Left cardiac atrium (tissue), 4 donors: ENCODE measurements around the gene LRFN2. TPM values are rescaled to one million over a fixed set of nuclear protein-coding genes. Genes with fewer than 3 reads are reported as not detected.
A peak's percentile ranks its signal among the peaks of the same experiment; 100 is the strongest.

Experiments
- ATAC-seq, 2 donors: fragments of 200-7000 bp; cut with Tn5 transposase; one replicate each; pipeline ENCODE4 v1.9.1; 2020; ENCODE audit warnings: mild to moderate bottlenecking in 2 of 2, moderate library complexity in 2 of 2
- DNase-seq: peaks from one replicate; pipeline ENCODE4 v3.0.0-alpha.2; 2020
- intact Hi-C, 2 donors: fragments of 100-400 bp; cut with DNase I; formaldehyde crosslinking; loops; one replicate each; pipeline versions ENCODE4 v1.14.1 to v1.15.1; 2022 to 2023
- total RNA-seq, 2 donors: library from RNA; stranded (reverse); fragmentation: NEBNext Ultra II Directional; extraction: Animal tissue kit (Norgen Biotek cat#: 25700); gene quantifications; one replicate each; pipeline ENCODE4 v1.2.1, GENCODE V29; 2021
- donor health status: DM: no; HTN: yes; CAD: no.
- donor health status: DM: no; HTN: yes; CAD: no; lungs with severe emphysema.
- donor health status: DM: yes; HTN: yes; CAD: no.
- donor health status: Dilated cardiomyopathy.

LRFN2 gene
- total RNA-seq, 2 donors from 2014 or later: not detected

DNA sequence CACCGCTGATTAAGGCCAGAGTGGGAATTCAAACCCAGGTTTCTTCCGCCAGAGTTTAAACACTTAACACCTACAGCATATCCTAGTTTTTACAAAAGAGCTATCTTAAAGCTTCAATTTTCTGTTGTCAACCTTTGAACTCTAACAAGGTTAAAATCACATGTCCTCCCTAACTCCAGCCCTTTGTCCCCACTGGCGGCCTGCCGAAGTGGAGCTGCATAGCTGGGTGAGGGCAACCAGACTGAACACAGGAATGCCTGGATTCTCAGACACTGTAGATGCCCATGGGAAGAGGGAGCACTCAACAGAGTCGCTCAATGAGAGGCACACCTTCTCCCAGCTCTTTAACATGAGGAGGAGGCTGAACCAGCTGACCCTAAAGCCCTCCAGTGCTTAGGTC, 59.1 kb downstream of the LRFN2 start:
- DNase-seq (no peak), ATAC-seq (no peak)
- intact Hi-C loops: no loop called here

DNA sequence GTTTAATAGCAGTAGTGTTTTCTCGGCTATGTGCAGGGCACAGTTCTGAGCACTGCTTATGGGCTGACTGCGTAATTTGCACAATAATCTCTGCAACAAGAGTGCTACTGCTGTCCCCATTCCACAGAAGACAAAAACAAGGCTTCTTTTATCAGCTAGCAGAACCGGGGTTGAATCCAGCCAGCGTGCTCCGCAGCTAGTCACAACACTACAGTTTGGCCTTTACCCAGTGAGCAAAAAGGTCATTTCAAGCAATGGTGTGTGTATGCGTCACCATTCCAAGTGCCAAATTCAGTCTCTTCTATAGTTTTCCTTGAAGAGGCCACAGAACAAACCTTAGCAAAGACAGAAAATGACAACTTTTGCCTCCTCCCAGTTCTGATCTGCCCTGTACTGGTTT, 61.1 kb downstream of the LRFN2 start:
- DNase-seq: no peak
- intact Hi-C loops: no loop called here
- ATAC-seq: no peak

DNA sequence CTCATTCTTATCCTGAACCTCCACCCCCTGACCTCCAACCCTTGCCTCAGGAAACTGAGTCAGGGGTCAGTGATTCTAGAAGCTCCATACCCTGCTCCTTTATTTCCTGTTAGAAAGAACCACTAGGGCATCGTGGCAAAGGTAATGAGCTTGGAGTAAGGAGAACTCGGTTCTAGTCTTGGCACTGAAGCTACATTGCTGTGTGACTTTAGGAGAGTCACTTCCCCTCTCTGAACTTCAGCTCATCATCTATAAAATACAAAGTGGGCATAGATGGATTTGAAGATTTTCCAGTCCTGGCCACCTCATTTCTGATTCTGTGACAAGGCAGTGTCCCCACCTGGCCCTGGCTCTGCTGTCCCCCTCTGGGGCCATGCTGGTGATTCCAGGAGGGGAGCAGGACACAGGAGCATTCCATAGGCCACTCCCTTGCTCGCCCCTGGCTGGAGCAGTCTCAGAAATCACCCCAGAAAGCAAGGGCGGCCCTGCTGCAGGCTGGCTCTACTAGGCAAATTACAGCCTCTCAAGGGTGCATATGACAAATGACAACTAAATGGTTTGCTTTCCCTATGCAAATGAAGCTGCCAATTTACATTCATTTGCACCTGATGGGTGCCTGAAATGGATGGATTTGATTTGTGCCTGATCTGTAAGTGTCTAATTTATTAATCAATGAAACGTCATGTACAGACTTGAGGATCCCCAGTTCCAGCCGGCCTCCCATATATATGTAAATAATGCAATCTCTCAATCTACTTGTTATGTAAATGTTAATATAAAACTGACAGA, 62.2 kb downstream of the LRFN2 start:
- DNase-seq (no peak), ATAC-seq (no peak)
- intact Hi-C loops: no loop called here

DNA sequence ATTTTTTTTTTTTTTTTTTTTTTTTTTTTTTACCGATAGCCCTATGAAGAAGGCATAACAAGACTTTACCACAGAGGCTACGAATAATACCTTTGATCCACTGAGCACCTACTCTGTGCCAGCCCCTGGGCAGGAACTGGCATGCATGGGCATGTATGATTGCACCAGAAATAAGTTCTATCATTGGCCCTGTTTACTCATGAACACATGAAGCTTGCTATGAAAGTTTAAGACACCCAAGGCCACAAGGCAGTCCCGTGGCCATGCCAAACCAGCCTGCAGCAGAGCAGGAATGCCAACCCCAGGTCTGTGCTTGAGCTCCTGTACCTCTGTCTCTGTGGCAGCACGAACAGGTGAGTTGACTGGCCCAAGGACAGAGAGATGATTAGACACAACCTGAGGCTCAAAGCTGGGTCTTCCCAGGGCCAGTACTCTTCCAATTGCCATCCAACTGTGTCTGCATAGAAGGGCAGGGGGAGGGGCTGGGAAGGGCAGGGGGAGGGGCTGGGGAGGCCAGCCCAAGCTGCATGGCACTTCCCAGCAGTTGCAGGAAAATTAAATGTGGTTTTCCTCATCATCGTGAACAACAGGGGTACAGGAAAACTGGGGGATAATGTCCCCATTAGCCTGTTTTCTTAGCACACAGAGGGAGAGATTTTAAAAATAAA, 63.5 kb downstream of the LRFN2 start:
- ATAC-seq (no peak), DNase-seq (no peak)
- intact Hi-C loops: no loop called here

DNA sequence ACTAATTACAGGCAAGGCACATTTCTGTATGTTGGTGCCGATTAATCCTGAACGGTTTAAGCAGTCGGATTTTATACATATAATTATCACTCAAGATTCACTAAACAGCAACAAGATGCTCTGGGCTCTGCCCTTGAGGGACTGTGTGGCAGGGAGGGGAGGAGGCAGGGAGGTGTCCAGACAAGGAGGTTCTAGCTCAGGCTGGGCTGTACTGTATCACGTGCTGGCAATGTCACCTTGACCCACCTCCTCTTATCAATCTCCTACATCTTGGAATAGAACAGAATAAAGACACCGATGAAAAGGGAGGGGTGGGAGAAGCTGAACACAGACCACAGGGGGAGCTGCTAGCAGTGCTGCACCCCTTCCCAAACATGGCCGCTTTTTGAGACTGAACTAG, 65.7 kb downstream of the LRFN2 start:
- DNase-seq (no peak), ATAC-seq (no peak)
- intact Hi-C loops: no loop called here

DNA sequence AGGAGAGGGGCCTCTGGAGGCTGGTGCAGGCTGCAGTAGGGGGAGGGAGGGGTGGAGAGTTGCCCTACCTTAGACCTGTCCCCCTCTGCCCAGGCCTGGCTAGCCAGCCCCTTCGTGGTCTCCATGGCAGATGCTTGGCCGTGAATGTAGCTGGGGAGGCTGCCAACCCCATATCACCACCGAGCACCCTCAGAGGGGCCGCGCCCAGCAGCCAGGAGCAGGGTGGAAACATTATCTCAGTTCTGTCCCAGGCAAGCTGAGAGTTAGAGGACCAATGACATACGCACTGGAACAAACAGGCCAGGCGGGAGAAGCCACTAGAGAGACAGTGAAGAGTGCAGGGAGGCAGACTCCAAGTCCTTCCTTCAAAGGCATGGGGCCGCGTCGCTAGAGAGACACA, 66.5 kb downstream of the LRFN2 start:
- intact Hi-C loops: no loop called here
- ATAC-seq (peak; percentile 88 to 94), DNase-seq (peak; percentile 44)

DNA sequence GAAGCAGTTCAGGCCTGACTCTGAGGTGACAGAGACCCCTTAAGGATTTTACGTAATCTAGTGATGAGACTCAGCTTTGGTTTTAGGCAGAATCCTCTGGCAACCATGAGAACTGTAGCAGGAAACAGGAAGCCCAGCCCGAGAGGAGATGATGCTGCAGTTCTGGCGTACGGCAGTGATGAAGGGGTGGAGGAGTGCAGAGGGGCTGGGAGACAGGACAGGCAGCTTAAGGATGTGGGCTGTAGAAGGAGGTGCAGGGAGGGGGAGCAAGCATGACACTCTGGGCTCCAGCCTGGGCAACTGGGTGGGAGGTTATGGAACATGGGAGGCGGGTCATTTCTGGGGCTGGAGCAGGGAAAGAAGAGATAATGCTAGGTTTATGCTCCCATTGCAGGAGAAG, 67.1 kb downstream of the LRFN2 start:
- DNase-seq (no peak), ATAC-seq (no peak)
- intact Hi-C loops: no loop called here

DNA sequence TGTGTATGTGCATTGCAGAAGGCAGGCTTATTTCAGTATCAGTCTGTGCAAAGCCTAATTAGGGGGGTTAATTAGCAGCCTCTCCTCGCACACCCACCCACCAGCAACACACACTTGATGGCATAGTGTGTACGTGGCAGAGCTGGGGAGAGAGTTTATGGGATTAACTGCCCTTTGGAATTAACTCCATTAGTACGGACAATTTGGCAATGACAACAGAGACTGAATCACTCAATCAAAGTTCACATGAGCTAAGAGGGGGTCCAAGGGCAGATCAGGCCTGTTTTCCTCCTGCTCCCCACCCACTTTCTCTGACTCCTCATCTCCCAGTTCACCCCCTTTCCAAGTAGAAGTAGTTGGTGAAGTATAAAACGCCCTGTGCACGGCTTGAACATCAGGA, 69.5 kb downstream of the LRFN2 start:
- intact Hi-C loops: no loop called here
- ATAC-seq: no peak

DNA sequence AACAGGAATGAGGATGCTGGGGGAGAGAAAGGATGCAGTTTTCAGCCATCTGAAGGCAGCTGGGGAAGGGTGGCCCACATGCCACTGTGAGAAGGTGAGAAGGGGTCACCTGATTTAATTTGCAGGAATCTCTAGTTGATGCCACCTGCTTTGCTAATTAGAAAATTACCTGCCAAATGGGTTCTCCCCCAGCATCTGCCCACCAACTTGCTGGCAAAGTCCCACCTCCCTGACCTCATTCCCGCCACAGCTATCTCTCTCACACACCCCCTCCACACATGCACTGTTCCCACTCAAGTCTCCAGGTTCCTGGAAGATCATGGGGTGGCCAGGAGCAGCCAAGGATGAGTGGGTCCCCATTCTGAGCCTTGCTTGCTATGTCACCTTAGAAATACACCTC, 70.7 kb downstream of the LRFN2 start:
- no peak for ATAC-seq
- intact Hi-C loops: no loop called here

More for the DNA sequence above, 69.5 kb downstream of the LRFN2 start:
- no peak for DNase-seq

DNA sequence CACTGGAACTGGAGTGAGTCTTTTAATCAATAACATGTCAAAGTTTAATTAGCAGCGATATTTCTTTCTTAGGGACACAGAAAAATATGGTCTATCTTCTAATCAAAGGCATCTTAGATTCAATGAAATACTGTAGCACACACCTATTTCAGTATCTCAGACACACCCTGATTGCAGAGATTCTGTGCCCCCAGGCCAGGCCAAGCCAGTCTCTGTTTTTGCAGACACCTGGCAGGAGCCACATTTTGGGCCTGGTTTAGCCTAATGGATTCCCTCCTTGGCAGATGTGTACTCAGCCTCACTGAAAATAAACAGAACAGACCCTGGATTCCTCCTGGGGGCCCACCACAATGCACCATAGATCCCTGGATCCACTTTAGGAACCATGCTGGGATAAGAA, 74.8 kb downstream of the LRFN2 start:
- intact Hi-C loops: no loop called here
- ATAC-seq (no peak), DNase-seq (no peak)

More for the DNA sequence above, 70.7 kb downstream of the LRFN2 start:
- DNase-seq: no peak

DNA sequence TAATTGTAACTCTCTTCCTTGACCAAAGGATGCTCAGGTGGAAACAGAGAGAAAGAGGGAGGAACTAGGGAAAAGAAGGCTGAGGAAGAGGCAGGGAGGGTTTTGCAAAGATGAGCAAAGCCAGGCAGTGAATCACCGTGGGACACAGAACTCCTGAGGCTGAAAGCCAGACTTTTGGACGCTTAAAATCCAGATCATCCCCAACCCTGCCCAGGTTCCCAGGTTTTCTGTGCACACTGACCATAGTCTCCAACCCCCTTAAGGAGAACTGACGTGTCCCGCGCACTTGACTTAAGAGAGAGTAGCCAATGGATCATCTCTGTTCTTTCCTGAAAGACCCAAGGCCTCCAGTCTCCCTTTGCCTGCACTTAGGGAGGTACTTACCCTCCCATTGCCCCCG, 75.3 kb downstream of the LRFN2 start:
- intact Hi-C loops: no loop called here
- DNase-seq (no peak), ATAC-seq (no peak)

DNA sequence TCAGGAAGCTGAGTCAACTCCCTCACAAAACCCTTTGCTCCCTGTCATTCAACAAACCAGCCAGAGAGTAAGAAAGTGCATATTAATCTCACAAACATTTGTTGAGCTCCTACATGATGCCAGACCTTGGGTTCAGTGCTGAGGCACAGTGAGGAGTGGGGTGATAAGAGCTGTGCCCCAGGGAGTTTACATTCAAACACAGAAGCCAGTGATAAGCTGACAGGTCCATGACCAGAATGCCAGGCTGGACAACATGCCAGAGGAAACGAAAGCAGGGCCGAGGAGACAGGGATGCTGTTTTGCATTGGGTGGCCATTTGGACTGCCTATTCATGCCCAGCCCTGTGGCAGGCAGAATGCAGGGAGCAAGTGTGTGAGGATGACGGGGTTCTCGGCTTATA, 76.7 kb downstream of the LRFN2 start:
- ATAC-seq (no peak), DNase-seq (no peak)
- intact Hi-C loops: no loop called here

DNA sequence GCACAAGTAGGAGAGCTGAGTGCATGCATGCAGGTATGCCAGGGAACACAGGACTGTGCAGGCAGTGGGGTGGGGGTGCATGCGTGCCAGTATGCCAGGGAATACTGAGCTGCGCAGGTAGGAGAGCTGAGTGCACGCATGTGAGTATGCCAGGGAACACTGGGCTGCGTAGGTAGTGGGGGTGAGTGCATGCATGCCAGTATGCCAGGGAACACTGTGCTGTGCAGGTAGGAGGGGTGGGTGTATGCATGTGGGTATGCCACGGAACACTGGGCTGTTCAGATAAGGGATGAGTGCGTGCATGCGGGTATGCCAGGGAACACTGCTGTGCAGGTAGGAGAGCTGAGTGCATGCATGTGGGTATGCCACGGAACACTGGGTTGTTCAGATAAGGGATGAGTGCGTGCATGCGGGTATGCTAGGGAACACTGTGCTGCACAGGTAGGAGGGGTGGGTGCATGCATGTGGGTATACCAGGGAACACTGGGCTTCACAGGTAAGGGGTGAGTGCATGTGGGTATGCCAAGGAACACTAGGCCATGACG, 77.4 kb downstream of the LRFN2 start:
- no peak for DNase-seq

DNA sequence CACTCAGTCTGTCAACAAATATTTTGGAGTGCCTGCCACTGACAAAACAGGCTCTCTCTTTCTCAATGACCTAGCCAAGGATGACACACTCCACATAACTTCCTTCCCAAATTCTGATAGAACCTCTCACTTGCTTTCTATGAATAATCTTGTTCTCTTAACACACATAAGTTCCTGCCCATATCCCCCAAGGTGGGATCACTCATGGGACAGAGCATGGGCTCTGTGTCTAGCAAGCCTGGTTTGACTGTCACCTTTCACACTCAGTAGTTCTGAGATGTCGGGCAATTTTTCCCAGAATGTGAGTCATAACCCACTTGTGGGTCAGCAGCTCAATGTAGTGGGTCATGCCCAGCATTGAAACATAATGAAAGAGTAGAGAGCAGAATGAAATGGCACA, 78.1 kb downstream of the LRFN2 start:
- no peak for DNase-seq
- intact Hi-C loops: no loop called here
- no peak for ATAC-seq

More for the DNA sequence above, 77.4 kb downstream of the LRFN2 start:
- no peak for ATAC-seq
- intact Hi-C loops: no loop called here

DNA sequence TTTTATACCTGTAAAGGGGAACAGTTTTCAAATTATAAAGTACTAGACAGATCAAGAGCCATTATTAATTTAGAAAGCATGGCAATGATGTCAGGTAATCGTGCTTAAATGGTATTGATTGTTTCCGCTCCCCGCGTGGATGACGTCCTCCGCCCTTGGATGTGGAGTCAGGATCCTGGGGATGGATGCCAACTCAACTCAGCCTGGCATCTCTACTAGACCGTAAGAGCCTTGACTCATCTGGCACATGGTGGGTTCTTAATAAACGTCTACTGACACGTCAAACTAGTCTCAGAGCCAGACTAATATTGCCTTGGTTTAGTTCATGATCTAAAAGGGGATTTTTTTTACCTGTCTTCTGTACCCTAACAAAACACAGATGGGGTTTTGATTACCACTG, 80.2 kb downstream of the LRFN2 start:
- peak in 1 of 2 donors; percentile 32 for ATAC-seq
- intact Hi-C loops: no loop called here
- no peak for DNase-seq

DNA sequence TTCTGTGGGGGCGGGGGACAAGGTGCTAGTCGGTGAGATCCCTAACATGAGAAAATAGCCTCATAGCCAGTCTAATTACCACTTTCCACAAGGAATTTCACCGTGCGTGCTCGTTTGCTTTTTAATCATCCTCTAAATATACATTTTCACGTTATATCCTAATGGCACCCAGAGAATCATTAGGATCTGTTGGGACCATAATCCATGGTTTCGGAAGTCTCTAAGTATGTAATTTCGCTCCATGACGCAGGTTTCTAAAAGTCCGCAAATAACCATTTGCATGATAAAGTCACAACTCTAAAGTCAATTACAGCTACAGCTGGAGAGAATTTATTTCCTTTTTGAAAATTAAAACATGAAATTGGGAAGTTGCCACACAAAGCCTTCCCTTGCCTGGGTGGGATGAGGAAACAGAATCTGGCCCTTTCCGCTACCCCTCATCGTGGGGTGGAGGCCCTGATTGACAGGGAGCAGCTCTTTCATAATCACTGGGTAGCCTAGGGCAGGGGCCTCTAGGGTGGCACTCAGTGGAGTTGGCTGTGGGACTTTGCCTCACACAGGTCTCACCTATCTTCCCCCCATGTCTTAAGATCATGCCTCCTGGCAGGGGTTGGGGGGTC, 81.9 kb downstream of the LRFN2 start:
- DNase-seq: no peak
- intact Hi-C loops: no loop called here
- no peak for ATAC-seq

DNA sequence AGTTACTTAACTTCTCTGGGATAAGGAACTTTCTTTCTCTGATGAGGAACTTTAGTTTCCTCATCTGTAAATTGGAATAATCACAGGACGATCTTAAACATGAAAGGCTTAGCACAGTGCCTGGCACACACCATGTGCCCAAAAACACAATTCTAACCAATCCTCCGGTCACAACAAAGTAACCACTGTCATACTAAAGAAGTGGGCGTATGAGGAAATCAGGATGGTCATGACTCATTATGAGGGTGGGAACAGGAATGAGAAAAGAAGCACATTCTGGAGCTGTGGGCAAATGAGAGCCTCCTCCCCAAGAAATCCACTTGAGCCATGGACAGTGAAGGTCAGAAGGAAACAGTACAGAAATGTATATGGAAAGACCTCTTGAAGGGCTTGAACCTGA, 82.9 kb downstream of the LRFN2 start:
- intact Hi-C loops: no loop called here
- DNase-seq (no peak), ATAC-seq (no peak)

DNA sequence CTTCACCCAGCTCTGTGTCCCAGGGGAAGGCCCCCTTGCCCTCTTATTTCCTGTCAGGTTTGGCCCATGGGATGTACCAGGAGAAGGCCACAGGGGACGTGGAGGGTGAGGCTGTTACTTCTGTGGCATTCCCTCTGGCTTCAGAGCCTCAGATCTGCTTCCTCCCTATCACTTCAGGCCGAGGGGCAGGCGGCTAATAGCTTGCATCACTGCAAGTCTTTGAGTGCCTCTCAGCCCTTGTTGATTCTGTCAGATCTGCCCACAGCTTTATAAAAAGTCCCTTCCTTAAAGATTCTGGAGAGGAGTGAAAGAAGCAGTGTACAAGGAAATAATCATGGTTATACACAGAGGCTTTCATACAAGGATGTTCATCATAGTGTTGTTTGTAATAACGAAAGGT, 86.9 kb downstream of the LRFN2 start:
- no peak for ATAC-seq
- no peak for DNase-seq
- intact Hi-C loops: no loop called here

DNA sequence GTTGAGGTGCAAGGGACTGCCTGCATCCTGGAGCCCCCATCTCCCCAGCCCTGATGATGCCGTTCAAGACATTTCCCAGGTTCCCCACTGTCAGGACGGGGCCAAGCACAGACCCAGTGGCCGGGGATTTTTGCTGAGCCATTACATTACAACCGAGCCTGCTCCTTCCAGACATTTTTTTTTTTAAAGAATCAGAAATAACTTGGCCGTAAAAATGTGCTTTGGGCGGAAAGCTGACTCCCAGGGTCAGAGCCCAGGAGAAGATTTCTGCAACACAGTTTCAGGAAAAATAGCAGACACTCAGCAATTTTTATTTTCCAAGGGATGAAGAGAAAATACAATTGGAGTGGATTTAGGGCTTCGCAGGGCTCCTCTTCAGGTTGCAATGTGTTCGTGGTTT, 87.9 kb downstream of the LRFN2 start:
- intact Hi-C loops: no loop called here
- no peak for DNase-seq
- peak in 1 of 2 donors; percentile 41 for ATAC-seq

DNA sequence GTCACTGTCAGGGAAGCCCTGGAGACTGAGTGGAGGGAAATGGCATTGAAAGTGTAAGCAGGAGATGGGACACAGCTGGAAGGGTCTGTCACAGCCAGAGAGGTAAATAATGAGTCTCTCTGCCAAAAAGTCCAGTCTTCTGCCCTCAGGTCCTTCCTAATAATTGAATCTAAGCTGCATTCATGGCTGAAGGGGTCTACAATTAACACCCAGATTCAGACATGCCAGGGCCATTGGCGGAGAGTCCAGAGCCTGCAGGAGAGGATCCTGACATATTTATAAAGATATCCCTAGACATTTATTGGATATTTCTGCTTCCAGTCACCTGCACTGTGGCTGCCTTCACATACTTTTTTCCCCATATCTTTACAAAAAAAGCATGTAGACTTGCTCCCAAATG, 89.0 kb downstream of the LRFN2 start:
- DNase-seq (no peak), ATAC-seq (no peak)
- intact Hi-C loops: no loop called here
